SK-N-SH (cell line): ENCODE measurements around the gene LBX1. TPM values are rescaled to one million over a fixed set of nuclear protein-coding genes. Genes with fewer than 3 reads are reported as not detected.

Experiments used
- CTCF ChIA-PET: fragments of 300-600, 350-600 bp; formaldehyde crosslinking; extraction: SDS; loops from one replicate; lab custom pipeline; 2021; lab: Yijun Ruan, JAX
- POLR2A ChIA-PET: fragments of 350-600 bp; sonication (Branson Sonifier 250); formaldehyde crosslinking; extraction: SDS; loops from one replicate; lab custom pipeline; 2020; ENCODE audit warnings: antibody characterized with exemption, inconsistent platforms; lab: Yijun Ruan, JAX
- DNase-seq: peaks from one replicate; pipeline ENCODE4 v3.0.0; 2012
- H2AFZ ChIP-seq: fragments of 200-600 bp; sonication (generic); 2 replicates; pipeline ENCODE4 v1.8.1; 2016; ENCODE audit warnings: antibody characterized with exemption, mild to moderate bottlenecking, low read depth
- H3F3A ChIP-seq: fragments of 200-600 bp; sonication (generic); replicated peaks from 2 replicates; pipeline ENCODE3; 2016; ENCODE audit warnings: antibody characterized with exemption, mild to moderate bottlenecking; ENCODE audit not compliant: insufficient read depth
- H3K27ac ChIP-seq, 2 experiments: fragments of 200-500 bp in 1 of 2; fragments of 200-600 bp in 1 of 2; sonication (Bioruptor generic) in 1 of 2; sonication (generic), shearing (Covaris generic) in 1 of 2; 2 replicates each; pipeline versions ENCODE4 v1.5.1 to v1.6.1; 2014 to 2016; ENCODE audit warnings: low read depth in 2 of 2, inconsistent platforms in 1 of 2, low read length in 1 of 2, mild to moderate bottlenecking in 1 of 2, mixed read lengths in 1 of 2
- H3K27me3 ChIP-seq: fragments of 200-600 bp; sonication (generic), shearing (Covaris generic); 2 replicates; pipeline ENCODE4 v1.6.1; 2016; ENCODE audit warnings: mixed run types; ENCODE audit not compliant: insufficient read depth
- H3K36me3 ChIP-seq, 2 experiments: fragments of 200-500 bp in 1 of 2; fragments of 200-600 bp in 1 of 2; sonication (Bioruptor generic) in 1 of 2; sonication (generic) in 1 of 2; replicated peaks in 1 of 2; 2 replicates each; pipeline versions ENCODE3 to v1.5.1; 2014 to 2016; ENCODE audit warnings: low read length in 1 of 2, mild to moderate bottlenecking in 1 of 2; ENCODE audit not compliant: insufficient read depth in 2 of 2, control insufficient read depth in 1 of 2
- H3K4me1 ChIP-seq, 2 experiments: fragments of 200-500 bp in 1 of 2; fragments of 200-600 bp in 1 of 2; sonication (Bioruptor generic) in 1 of 2; sonication (generic), shearing (Covaris generic) in 1 of 2; 2 replicates each; pipeline versions ENCODE4 v1.5.1 to v1.6.1; 2014 to 2016; ENCODE audit warnings: low read depth in 1 of 2, low read length in 1 of 2, mixed run types in 1 of 2; ENCODE audit not compliant: insufficient read depth in 2 of 2, control insufficient read depth in 1 of 2
- H3K4me2 ChIP-seq: fragments of 200-600 bp; sonication (generic), shearing (Covaris generic); 2 replicates; pipeline ENCODE4 v1.6.1; 2017; ENCODE audit warnings: mixed run types
- H3K4me3 ChIP-seq, 2 experiments: fragments of 200-500 bp in 1 of 2; fragments of 200-600 bp in 1 of 2; sonication (Bioruptor generic) in 1 of 2; sonication (generic), shearing (Covaris generic) in 1 of 2; 2 replicates each; pipeline versions ENCODE4 v1.5.1 to v1.8.1; 2014 to 2016; ENCODE audit warnings: low read depth in 2 of 2, inconsistent platforms in 1 of 2, low read length in 1 of 2, mild to moderate bottlenecking in 1 of 2, mixed read lengths in 1 of 2, moderate library complexity in 1 of 2
- H3K79me2 ChIP-seq: fragments of 200-600 bp; sonication (generic); 2 replicates; pipeline ENCODE4 v1.8.1; 2017; ENCODE audit warnings: mild to moderate bottlenecking; ENCODE audit not compliant: insufficient read depth
- H3K9ac ChIP-seq: fragments of 200-600 bp; sonication (generic); 2 replicates; pipeline ENCODE4 v1.6.1; 2017; ENCODE audit warnings: mixed run types
- H3K9me2 ChIP-seq: fragments of 200-600 bp; sonication (generic); 2 replicates; pipeline ENCODE4 v1.6.1; 2017; ENCODE audit warnings: mixed run types
- H3K9me3 ChIP-seq: fragments of 200-600 bp; sonication (generic); 2 replicates; pipeline ENCODE4 v1.6.1; 2017; ENCODE audit warnings: mixed run types, mild to moderate bottlenecking, moderate library complexity
- H4K20me1 ChIP-seq: fragments of 200-600 bp; sonication (generic); 2 replicates; pipeline ENCODE4 v1.6.1; 2017; ENCODE audit warnings: mild to moderate bottlenecking, mixed run types; ENCODE audit not compliant: insufficient read depth
- MEF2A ChIP-seq: IDR thresholded peaks from 2 replicates; pipeline ENCODE4 v1.4.0; 2012; ENCODE audit warnings: low read depth, borderline replicate concordance
- NFIC ChIP-seq: IDR thresholded peaks from 2 replicates; pipeline ENCODE4 v1.4.0; 2012; ENCODE audit warnings: borderline replicate concordance
- RAD21 ChIP-seq: IDR thresholded peaks from 2 replicates; pipeline ENCODE4 v1.6.1; 2012; ENCODE audit warnings: mild to moderate bottlenecking, low read length
- RFX5 ChIP-seq: IDR thresholded peaks from 2 replicates; pipeline ENCODE4 v1.6.1; 2012; ENCODE audit warnings: mild to moderate bottlenecking, improper control_type of control experiment, low read length
- TAF1 ChIP-seq: IDR thresholded peaks from 2 replicates; pipeline ENCODE4 v1.6.1; 2012; ENCODE audit warnings: low read depth, mild to moderate bottlenecking, low read length, moderate library complexity, borderline replicate concordance
- WGBS: methylation state at CpG from one replicate; pipeline ENCODE4 v1.1.6; 2017; ENCODE audit warnings: low lambda C conversion rate; 5-methylcytosine and 5-hydroxymethylcytosine counted together
- polyA plus RNA-seq, 3 experiments: library from polyadenylated mRNA; depleted of rRNA; stranded (reverse); fragments of >200 nt; gene quantifications; 2 replicates each; pipeline ENCODE4 v1.2.3, GENCODE V29; 2012
- TF ChIP-seq, protein P1 (sequence below): IDR thresholded peaks from 2 replicates; pipeline ENCODE4 v1.6.1; 2012; ENCODE audit warnings: mild to moderate bottlenecking, low read depth, low read length, moderate library complexity
- TF ChIP-seq, protein P2 (sequence below): IDR thresholded peaks from 2 replicates; pipeline ENCODE4; 2012
- TF ChIP-seq, protein P3 (sequence below): fragments of 150-350 bp; IDR thresholded peaks from 2 replicates; pipeline ENCODE4 v1.6.1; 2017; ENCODE audit warnings: antibody characterized with exemption, low read length, low read depth, borderline replicate concordance

Gene LBX1, protein sequence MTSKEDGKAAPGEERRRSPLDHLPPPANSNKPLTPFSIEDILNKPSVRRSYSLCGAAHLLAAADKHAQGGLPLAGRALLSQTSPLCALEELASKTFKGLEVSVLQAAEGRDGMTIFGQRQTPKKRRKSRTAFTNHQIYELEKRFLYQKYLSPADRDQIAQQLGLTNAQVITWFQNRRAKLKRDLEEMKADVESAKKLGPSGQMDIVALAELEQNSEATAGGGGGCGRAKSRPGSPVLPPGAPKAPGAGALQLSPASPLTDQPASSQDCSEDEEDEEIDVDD
- polyA plus RNA-seq (2012; rRNA removed) = not detected in 2 replicates
- not detected in 2 replicates for polyA plus RNA-seq (2012; cell fraction: cytosol; rRNA removed)
- not detected in 2 replicates for polyA plus RNA-seq (2012; cell fraction: nucleus; rRNA removed)

DNA sequence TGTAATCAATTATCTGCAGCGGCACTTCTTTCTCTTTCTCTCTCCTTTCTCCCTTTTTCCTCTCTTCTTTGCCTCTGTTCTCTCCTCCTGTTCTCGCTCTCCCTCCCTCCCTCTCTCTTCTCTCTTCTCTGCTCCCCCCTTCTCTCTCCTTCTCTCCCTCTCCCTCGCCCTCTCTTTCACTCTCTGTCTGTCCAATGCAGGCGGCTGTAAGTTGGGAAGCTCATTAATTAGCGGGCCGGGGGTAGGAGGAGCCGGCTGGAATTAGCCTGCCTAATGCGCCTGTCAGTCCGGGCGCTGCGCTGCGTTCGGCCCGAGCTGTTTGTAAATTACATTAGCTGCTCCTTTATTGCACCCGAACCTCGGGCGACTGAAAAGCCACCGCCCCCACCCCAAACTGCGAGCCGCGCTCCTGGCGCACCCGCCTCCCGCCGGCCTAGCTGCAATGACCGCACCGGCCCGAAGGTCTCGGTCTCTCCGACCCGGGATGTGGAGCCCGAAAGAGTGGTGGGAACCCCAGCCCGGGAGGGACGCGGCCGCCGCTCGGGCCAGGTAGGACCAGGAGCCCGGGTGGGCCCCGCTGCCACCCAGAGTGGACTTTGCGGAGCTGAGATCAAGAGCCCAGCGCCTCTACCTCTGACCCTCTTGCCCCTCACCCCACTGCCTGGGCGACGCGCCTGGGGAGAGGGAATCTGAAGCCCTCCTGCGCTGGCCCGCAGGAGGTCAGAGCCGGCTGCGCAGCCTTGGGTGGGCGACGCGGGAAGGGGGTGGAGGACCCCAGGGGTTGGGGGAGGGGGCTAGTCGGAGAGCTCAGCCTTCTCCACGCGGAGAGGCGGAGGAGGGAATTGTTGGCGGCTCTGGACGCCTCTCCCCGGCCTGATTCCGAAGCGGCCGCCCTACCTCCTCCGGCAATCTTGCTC is at the start of gene LBX1:
LBX1 (minus strand) TSS at position 198 of the 917 bp plus-strand sequence. CDS start 648 bp downstream, outside the sequence.
- H3F3A ChIP-seq = no peaks in the 10 kb centered on the region
- H3K27me3 ChIP-seq = peaks cover 96% of the 10 kb centered on the region
- peaks cover 0 to 8% of the 10 kb centered on the region in 2 experiments; a peak in 1 of 4 replicates for H3K4me1 ChIP-seq
- H3K4me3 ChIP-seq = peak within 1 kb of the TSS in 1 of 2 experiments; percentile 9; a peak in 1 of 4 replicates
- no peaks in the 10 kb centered on the region for H3K9me2 ChIP-seq
- 5% methylated on average over 39 of the region's 63 CpGs for WGBS
- H3K27ac ChIP-seq = no peak within 1 kb of the TSS
- peaks cover 10% of the 10 kb centered on the region; the same call in 1 of the 2 replicates for H4K20me1 ChIP-seq
- no peaks in the 10 kb centered on the region for H3K36me3 ChIP-seq
- peak within 1 kb of the TSS; percentile 60; the same call in 1 of the 2 replicates for H3K4me2 ChIP-seq
- CTCF ChIA-PET = interaction anchor here (0.9 to 8.0 kb wide), 7 partner anchors 9 to 60 kb away, joined by 3 to 128 read pairs (median 4); no protein-coding TSS in a partner anchor
- no peak within 1 kb of the TSS for H2AFZ ChIP-seq
- TF ChIP-seq MEF2A (no peak), TAF1 (no peak), NFIC (no peak), RFX5 (no peak), RAD21 (no peak)
- TF ChIP-seq, protein P1, sequence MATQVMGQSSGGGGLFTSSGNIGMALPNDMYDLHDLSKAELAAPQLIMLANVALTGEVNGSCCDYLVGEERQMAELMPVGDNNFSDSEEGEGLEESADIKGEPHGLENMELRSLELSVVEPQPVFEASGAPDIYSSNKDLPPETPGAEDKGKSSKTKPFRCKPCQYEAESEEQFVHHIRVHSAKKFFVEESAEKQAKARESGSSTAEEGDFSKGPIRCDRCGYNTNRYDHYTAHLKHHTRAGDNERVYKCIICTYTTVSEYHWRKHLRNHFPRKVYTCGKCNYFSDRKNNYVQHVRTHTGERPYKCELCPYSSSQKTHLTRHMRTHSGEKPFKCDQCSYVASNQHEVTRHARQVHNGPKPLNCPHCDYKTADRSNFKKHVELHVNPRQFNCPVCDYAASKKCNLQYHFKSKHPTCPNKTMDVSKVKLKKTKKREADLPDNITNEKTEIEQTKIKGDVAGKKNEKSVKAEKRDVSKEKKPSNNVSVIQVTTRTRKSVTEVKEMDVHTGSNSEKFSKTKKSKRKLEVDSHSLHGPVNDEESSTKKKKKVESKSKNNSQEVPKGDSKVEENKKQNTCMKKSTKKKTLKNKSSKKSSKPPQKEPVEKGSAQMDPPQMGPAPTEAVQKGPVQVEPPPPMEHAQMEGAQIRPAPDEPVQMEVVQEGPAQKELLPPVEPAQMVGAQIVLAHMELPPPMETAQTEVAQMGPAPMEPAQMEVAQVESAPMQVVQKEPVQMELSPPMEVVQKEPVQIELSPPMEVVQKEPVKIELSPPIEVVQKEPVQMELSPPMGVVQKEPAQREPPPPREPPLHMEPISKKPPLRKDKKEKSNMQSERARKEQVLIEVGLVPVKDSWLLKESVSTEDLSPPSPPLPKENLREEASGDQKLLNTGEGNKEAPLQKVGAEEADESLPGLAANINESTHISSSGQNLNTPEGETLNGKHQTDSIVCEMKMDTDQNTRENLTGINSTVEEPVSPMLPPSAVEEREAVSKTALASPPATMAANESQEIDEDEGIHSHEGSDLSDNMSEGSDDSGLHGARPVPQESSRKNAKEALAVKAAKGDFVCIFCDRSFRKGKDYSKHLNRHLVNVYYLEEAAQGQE = no peak
- TF ChIP-seq, protein P2, sequence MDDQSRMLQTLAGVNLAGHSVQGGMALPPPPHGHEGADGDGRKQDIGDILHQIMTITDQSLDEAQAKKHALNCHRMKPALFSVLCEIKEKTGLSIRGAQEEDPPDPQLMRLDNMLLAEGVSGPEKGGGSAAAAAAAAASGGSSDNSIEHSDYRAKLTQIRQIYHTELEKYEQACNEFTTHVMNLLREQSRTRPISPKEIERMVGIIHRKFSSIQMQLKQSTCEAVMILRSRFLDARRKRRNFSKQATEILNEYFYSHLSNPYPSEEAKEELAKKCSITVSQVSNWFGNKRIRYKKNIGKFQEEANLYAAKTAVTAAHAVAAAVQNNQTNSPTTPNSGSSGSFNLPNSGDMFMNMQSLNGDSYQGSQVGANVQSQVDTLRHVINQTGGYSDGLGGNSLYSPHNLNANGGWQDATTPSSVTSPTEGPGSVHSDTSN = no peak
- TF ChIP-seq, protein P3, sequence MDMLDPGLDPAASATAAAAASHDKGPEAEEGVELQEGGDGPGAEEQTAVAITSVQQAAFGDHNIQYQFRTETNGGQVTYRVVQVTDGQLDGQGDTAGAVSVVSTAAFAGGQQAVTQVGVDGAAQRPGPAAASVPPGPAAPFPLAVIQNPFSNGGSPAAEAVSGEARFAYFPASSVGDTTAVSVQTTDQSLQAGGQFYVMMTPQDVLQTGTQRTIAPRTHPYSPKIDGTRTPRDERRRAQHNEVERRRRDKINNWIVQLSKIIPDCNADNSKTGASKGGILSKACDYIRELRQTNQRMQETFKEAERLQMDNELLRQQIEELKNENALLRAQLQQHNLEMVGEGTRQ = no peak
- TF ChIP-seq, all 33 proteins: peak for 0
- no peaks in the 10 kb centered on the region for H3K79me2 ChIP-seq
- DNase-seq = peak; percentile 64
- POLR2A ChIA-PET = no interaction called here
- no peaks in the 10 kb centered on the region for H3K9me3 ChIP-seq
- H3K9ac ChIP-seq = no peak within 1 kb of the TSS
